Progenitor cell of endocrine pancreas (in vitro differentiated cells): Measurements from ENCODE around the gene CERS6. TPM values are rescaled to one million over a fixed set of nuclear protein-coding genes. Genes with fewer than 3 reads are reported as not detected.
A peak's percentile ranks its signal among the peaks of the same experiment; 100 is the strongest.

Experiments used
- DNase-seq: peaks from one replicate; pipeline ENCODE4 v3.0.0; 2021; ENCODE audit warnings: low spot score; ENCODE audit not compliant: unreplicated experiment
- H3K27ac Mint-ChIP-seq: 2 replicates; pipeline ENCODE4 v1.8.0; 2021; ENCODE audit warnings: mild to moderate bottlenecking, moderate library complexity, mixed read lengths
- H3K27me3 Mint-ChIP-seq: 2 replicates; pipeline ENCODE4 v1.8.0; 2021; ENCODE audit warnings: mixed read lengths
- H3K36me3 Mint-ChIP-seq: 2 replicates; pipeline ENCODE4 v1.8.0; 2022; ENCODE audit warnings: mixed read lengths; ENCODE audit not compliant: insufficient read depth
- H3K4me1 Mint-ChIP-seq: 2 replicates; pipeline ENCODE4 v1.8.0; 2021; ENCODE audit warnings: low read depth, mixed read lengths
- H3K4me3 Mint-ChIP-seq: 2 replicates; pipeline ENCODE4 v1.8.0; 2021; ENCODE audit warnings: low read depth, mild to moderate bottlenecking, moderate library complexity, mixed read lengths
- H3K9me3 Mint-ChIP-seq: 2 replicates; pipeline ENCODE4 v1.8.0; 2021; ENCODE audit warnings: low read depth, mixed read lengths
- CTCF ChIP-seq: fragments of 200-600 bp; sonication (generic); IDR thresholded peaks from one replicate; pipeline ENCODE4 v1.5.0; 2021; ENCODE audit warnings: antibody characterized with exemption, mild to moderate bottlenecking; ENCODE audit not compliant: unreplicated experiment
- total RNA-seq: library from RNA; stranded (reverse); gene quantifications from 2 replicates; pipeline ENCODE4 v1.2.1, GENCODE V29; 2021

CERS6 gene
- total RNA-seq, 1 donor from 2014 or later = 32.5 TPM

- Mint-ChIP-seq H3K36me3 (peaks cover under 1% of the 10 kb centered on the region), H3K9me3 (peaks cover under 1% of the 10 kb centered on the region), H3K4me1 (peaks cover 14% of the 10 kb centered on the region), H3K27me3 (no peaks in the 10 kb centered on the region), H3K27ac (no peak overlapping the region), H3K4me3 (no peak overlapping the region)
- no peak for DNase-seq
- TF ChIP-seq CTCF = no peak
Measured at GRCh38 chr2:168528016-168528415, 71.9 kb downstream of the CERS6 start.

- Mint-ChIP-seq H3K36me3 (peaks cover 2% of the 10 kb centered on the region), H3K4me1 (peaks cover 11% of the 10 kb centered on the region), H3K9me3 (peaks cover 4% of the 10 kb centered on the region), H3K4me3 (no peak overlapping the region), H3K27ac (no peak overlapping the region), H3K27me3 (no peaks in the 10 kb centered on the region)
- no peak for TF ChIP-seq CTCF
- DNase-seq = no peak
Measured at GRCh38 chr2:168528469-168528868, 72.4 kb downstream of the CERS6 start.

- no peak for TF ChIP-seq CTCF
- H3K36me3 Mint-ChIP-seq = peaks cover 7% of the 10 kb centered on the region
- peaks cover 12% of the 10 kb centered on the region for H3K9me3 Mint-ChIP-seq
- H3K27me3 Mint-ChIP-seq = no peaks in the 10 kb centered on the region
- peaks cover 11% of the 10 kb centered on the region for H3K4me1 Mint-ChIP-seq
- DNase-seq = no peak
- H3K4me3 Mint-ChIP-seq = no peak overlapping the region
- no peak overlapping the region for H3K27ac Mint-ChIP-seq
Measured at GRCh38 chr2:168529054-168529833, 73.2 kb downstream of the CERS6 start.

- TF ChIP-seq CTCF = no peak
- H3K27ac Mint-ChIP-seq = no peak overlapping the region
- no peak overlapping the region for H3K4me3 Mint-ChIP-seq
- H3K36me3 Mint-ChIP-seq = peaks cover 11% of the 10 kb centered on the region
- H3K9me3 Mint-ChIP-seq = peaks cover 16% of the 10 kb centered on the region
- DNase-seq = no peak
- no peaks in the 10 kb centered on the region for H3K27me3 Mint-ChIP-seq
- H3K4me1 Mint-ChIP-seq = peaks cover 7% of the 10 kb centered on the region
Measured at GRCh38 chr2:168529900-168530561, 74.0 kb downstream of the CERS6 start.

DNA sequence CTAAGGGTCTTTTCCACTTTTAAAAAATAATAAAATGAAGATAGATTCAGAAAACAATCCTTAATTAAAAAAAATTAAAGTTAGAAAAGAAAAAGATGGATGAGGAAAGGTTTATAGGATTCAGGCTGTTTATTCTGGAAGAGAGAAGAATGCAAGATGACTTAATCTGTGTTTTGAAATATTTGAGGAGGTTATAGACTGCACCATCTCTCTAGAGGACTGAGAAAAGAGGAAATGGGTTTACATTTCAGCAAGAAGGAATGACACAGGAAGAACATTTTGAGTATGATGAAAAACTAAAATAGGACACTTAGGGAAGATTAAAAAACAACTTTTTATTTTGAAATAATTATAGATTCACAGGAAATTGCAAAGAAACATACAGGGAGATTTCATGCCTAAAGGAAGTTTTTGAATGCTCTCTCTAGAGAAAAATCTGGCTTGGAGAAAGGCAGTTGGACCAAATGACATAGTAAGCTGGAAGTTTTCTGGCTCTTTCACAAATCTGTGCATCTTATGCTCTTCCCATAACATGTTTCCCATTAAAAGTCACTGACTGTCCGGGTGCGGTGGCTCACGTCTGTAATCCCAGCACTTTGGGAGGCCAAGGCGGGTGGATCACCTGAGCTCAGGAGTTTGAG, 75.0 kb downstream of the CERS6 start:
- Mint-ChIP-seq H3K27me3 (no peaks in the 10 kb centered on the region), H3K4me3 (no peak overlapping the region), H3K9me3 (peaks cover 16% of the 10 kb centered on the region), H3K4me1 (peaks cover 7% of the 10 kb centered on the region), H3K27ac (peak overlapping the region; percentile 67), H3K36me3 (peaks cover 12% of the 10 kb centered on the region)
- no peak for DNase-seq
- TF ChIP-seq CTCF = no peak
